Omental fat pad (tissue), 4 donors: Measurements from ENCODE around the gene SYK. TPM values are rescaled to one million over a fixed set of nuclear protein-coding genes. Genes with fewer than 3 reads are reported as not detected.
"Not testable (repeated sequence)": the region's sequence is repeated elsewhere in the genome, so short reads cannot be mapped to it uniquely, and the experiment has no call there.

ENCODE experiments used
- ATAC-seq: fragments of 150-250 bp; one replicate; pipeline ENCODE4 v1.9.1; 2016; ENCODE audit warnings: mild to moderate bottlenecking, moderate library complexity; ENCODE audit not compliant: low FRiP score
- DNase-seq: peaks from one replicate; pipeline ENCODE4 v3.0.0-alpha.2; 2019; ENCODE audit warnings: low spot score
- CTCF ChIP-seq, 3 donors: fragments of 450-650 bp; IDR thresholded peaks; one replicate each; pipeline ENCODE4 v1.5.1; 2016 to 2017; ENCODE audit warnings: antibody characterized with exemption in 3 of 3, mild to moderate bottlenecking in 3 of 3, moderate library complexity in 2 of 3
- total RNA-seq, 4 donors: library from RNA; depleted of rRNA; stranded (reverse); fragments of >200 nt; gene quantifications; one replicate each; pipeline ENCODE4 v1.1.0, GENCODE V29; 2016

SYK gene
- total RNA-seq, 4 donors from 2014 or later = 12.4 to 36.1 (median 25.9) TPM

GRCh38 chr9:90783964-90784363 is 17.7 kb upstream of the SYK start:
- TF ChIP-seq CTCF (IDR thresholded peaks at IDR 0.05) = no peak
- DNase-seq (no peak), ATAC-seq (no peak)

GRCh38 chr9:90787771-90788460 is 13.7 kb upstream of the SYK start:
- DNase-seq (no peak), ATAC-seq (no peak)
- no peak for TF ChIP-seq CTCF (IDR thresholded peaks at IDR 0.05)

- DNase-seq, ATAC-seq: not testable (repeated sequence)
Observed at GRCh38 chr9:90788527-90788926, 13.1 kb upstream of the SYK start.

GRCh38 chr9:90789408-90789807 is 12.2 kb upstream of the SYK start:
- no peak for ATAC-seq
- DNase-seq = no peak
- TF ChIP-seq CTCF (IDR thresholded peaks at IDR 0.05) = no peak

GRCh38 chr9:90789862-90790261 is 11.8 kb upstream of the SYK start:
- no peak for DNase-seq
- no peak for ATAC-seq
- no peak for TF ChIP-seq CTCF (IDR thresholded peaks at IDR 0.05)

GRCh38 chr9:90793024-90793423 is 8.6 kb upstream of the SYK start:
- not testable (repeated sequence) for ATAC-seq

GRCh38 chr9:90793729-90794128 is 7.9 kb upstream of the SYK start:
- ATAC-seq (no peak), DNase-seq (no peak)
- TF ChIP-seq CTCF (IDR thresholded peaks at IDR 0.05) = no peak

More at GRCh38 chr9:90793024-90793423, 8.6 kb upstream of the SYK start:
- DNase-seq = not testable (repeated sequence)

- no peak for TF ChIP-seq CTCF (IDR thresholded peaks at IDR 0.05)
- DNase-seq (no peak), ATAC-seq (no peak)
Observed at GRCh38 chr9:90795084-90795483, 6.5 kb upstream of the SYK start.
